Panc1 (cell line): Measurements from ENCODE around the gene MSANTD4.

Experiments
- POLR2AphosphoS5 ChIP-seq: IDR thresholded peaks from 2 replicates; pipeline ENCODE4 v1.6.1; 2012; ENCODE audit warnings: mild to moderate bottlenecking, low read depth, low read length, moderate library complexity
- SIN3A ChIP-seq: IDR thresholded peaks from 2 replicates; pipeline ENCODE4 v1.6.1; 2012; ENCODE audit warnings: low read depth, mild to moderate bottlenecking, low read length, moderate library complexity, borderline replicate concordance; ENCODE audit not compliant: insufficient read depth
- TCF7L2 ChIP-seq: IDR thresholded peaks from 2 replicates; pipeline ENCODE4 v1.6.1; 2011; ENCODE audit warnings: mild to moderate bottlenecking, low read depth, low read length, inconsistent platforms
- TF ChIP-seq, protein P1 (sequence below): fragments of 450-650 bp; IDR thresholded peaks from 2 replicates; pipeline ENCODE4 v1.5.1; 2017; ENCODE audit warnings: mild to moderate bottlenecking
- TF ChIP-seq, protein P2 (sequence below), 2 experiments: IDR thresholded peaks; 2 replicates each; pipeline ENCODE4 v1.6.1; 2011 to 2012; ENCODE audit warnings: low read depth in 2 of 2, control low read depth in 1 of 2, low read length in 1 of 2, mild to moderate bottlenecking in 1 of 2, moderate library complexity in 1 of 2; ENCODE audit not compliant: insufficient read depth in 1 of 2

DNA sequence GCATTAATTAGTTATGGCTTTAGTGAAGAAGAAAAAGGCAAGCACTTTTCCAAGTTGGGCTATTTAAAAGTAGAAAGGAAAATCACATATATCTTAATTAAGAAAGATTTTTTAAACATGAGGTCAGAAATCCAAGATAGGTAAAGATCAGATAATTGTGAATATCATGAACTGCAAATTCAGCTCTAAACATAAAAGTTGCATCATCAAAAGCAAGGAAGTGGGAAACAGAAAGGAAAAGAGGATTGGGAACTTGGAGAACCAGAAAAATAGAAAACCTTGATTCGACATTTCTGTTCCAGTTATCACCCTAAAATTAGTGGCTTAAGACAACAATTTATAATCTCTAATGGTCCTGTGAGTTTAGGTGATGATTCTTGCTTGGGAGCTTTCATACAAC is 37.6 kb upstream of the MSANTD4 start:
- TF ChIP-seq, protein P1, sequence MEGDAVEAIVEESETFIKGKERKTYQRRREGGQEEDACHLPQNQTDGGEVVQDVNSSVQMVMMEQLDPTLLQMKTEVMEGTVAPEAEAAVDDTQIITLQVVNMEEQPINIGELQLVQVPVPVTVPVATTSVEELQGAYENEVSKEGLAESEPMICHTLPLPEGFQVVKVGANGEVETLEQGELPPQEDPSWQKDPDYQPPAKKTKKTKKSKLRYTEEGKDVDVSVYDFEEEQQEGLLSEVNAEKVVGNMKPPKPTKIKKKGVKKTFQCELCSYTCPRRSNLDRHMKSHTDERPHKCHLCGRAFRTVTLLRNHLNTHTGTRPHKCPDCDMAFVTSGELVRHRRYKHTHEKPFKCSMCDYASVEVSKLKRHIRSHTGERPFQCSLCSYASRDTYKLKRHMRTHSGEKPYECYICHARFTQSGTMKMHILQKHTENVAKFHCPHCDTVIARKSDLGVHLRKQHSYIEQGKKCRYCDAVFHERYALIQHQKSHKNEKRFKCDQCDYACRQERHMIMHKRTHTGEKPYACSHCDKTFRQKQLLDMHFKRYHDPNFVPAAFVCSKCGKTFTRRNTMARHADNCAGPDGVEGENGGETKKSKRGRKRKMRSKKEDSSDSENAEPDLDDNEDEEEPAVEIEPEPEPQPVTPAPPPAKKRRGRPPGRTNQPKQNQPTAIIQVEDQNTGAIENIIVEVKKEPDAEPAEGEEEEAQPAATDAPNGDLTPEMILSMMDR, result no peak
- TF ChIP-seq TCF7L2 (no peak), SIN3A (no peak), POLR2AphosphoS5 (no peak)
- TF ChIP-seq, protein P2, sequence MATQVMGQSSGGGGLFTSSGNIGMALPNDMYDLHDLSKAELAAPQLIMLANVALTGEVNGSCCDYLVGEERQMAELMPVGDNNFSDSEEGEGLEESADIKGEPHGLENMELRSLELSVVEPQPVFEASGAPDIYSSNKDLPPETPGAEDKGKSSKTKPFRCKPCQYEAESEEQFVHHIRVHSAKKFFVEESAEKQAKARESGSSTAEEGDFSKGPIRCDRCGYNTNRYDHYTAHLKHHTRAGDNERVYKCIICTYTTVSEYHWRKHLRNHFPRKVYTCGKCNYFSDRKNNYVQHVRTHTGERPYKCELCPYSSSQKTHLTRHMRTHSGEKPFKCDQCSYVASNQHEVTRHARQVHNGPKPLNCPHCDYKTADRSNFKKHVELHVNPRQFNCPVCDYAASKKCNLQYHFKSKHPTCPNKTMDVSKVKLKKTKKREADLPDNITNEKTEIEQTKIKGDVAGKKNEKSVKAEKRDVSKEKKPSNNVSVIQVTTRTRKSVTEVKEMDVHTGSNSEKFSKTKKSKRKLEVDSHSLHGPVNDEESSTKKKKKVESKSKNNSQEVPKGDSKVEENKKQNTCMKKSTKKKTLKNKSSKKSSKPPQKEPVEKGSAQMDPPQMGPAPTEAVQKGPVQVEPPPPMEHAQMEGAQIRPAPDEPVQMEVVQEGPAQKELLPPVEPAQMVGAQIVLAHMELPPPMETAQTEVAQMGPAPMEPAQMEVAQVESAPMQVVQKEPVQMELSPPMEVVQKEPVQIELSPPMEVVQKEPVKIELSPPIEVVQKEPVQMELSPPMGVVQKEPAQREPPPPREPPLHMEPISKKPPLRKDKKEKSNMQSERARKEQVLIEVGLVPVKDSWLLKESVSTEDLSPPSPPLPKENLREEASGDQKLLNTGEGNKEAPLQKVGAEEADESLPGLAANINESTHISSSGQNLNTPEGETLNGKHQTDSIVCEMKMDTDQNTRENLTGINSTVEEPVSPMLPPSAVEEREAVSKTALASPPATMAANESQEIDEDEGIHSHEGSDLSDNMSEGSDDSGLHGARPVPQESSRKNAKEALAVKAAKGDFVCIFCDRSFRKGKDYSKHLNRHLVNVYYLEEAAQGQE (IDR thresholded peaks at IDR 0.05; ENCODE audit: insufficient read depth in 1 of 2, low read depth in 2 of 2, low read length in 1 of 2), result no peak
